HG03196 (cell line): Measurements from ENCODE around the gene TPCN1.

Source experiments
- ATAC-seq: cut with Tn5 transposase; IDR thresholded peaks from one replicate; pipeline ENCODE4 v1.9.1; 2021; ENCODE audit not compliant: unreplicated experiment

The TPCN1 gene

GRCh38 chr12:113222730-113223531 lies 1.7 kb downstream of the TPCN1 start:
- no peak for ATAC-seq

GRCh38 chr12:113224955-113225354 lies 3.7 kb downstream of the TPCN1 start:
- no peak for ATAC-seq

DNA sequence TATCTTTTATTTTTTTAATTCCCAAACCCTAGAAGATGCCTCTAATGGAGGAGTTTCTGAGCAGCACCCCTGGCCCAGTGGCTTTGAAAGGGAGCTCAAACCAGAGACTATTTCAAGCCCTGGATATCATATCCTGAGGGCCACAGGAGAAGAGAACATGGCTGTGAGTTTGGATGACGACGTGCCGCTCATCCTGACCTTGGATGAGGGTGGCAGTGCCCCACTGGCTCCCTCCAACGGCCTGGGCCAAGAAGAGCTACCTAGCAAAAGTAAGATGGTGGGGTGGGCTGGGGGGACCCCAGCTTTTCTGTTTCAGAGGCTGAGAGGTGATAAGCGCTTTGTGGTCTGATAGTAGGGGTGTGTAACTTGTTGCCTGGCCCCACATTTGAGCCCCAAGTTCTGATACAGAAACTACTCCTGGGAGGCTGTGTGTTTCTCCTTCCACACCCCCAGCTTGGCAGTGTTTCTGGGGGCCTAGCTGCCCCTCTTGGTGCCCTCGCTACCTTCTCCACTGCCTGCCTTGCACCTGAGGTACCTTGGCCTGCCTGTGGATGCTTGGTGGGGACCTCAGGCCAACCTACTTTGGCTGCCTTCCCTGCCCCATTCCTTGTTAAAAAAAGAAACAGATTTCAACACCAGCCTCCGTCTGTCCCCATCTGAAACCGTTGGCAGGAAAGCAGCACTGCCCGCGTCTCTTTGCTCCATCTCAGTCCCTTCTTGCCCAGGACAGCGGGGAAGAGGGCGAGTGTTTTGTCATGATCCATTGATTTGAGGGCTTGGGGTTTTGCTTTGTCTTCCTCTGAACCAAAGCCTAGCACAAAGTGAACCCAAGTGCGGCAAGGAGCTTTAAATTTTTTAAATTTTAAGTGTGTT lies 5.7 kb downstream of the TPCN1 start:
- no peak for ATAC-seq

DNA sequence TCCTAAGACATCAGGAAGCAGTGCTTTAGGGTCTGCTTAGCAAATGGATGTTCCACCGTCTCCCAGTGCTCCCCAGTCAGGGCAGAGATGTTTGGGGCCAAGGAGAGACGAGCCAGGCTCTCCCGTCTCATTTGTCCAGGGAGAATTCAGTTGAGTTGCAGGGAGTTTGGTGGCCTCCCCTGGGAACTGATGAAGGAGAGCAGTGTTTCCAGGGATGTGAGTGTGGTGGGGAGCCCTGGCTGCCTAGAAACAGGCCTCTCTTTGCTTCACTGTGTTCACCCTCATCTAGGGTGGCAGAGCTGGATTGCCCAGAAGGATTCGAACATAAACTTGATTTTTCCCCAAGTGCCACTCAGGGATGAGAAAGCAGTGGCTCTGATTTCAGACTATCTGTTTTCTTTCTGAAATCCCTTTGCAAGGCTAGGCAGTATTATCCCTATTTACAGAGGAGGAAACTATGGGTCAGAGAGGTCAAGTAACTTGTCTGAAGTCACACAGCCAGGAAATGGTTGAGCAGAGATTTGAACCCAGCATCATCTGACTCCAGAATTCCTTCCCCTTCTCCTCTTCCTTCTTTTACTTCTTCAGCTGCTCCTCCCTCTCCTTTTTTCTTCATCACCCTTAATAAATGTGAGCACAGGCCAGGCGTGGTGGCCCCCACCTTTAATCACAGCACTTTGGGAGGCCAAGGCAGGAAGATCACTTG lies 6.6 kb downstream of the TPCN1 start:
- ATAC-seq, result no peak

DNA sequence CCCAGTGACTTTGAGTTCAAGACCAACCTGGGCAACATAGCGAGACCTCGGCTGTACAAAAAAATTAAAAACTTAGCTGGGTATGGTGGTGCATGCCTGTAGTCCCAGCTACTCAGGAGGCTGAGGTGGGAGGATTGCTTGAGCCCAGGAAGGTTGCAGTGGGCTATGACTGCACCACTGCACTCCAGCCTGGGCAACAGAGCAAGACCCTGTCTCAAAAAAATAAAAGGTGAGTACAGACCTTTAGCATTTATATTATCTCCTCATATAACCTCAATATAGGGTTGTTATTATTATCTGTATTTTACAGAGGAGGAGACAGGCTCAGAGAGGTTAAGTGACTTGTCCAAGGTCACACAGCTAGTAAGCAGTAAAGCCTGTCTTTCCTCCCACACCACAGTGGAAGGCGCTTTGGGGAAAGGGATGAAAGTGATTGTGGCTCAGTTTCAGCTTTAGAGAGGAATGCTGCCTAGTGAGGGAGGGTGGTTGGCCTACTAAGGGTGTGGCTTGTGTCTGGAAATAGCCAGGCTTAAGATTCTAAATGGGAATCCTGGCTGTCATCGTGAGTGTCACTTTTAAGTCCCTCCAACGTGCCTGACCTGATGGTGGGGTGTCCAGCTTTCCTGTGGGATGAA lies 7.2 kb downstream of the TPCN1 start:
- no peak for ATAC-seq

DNA sequence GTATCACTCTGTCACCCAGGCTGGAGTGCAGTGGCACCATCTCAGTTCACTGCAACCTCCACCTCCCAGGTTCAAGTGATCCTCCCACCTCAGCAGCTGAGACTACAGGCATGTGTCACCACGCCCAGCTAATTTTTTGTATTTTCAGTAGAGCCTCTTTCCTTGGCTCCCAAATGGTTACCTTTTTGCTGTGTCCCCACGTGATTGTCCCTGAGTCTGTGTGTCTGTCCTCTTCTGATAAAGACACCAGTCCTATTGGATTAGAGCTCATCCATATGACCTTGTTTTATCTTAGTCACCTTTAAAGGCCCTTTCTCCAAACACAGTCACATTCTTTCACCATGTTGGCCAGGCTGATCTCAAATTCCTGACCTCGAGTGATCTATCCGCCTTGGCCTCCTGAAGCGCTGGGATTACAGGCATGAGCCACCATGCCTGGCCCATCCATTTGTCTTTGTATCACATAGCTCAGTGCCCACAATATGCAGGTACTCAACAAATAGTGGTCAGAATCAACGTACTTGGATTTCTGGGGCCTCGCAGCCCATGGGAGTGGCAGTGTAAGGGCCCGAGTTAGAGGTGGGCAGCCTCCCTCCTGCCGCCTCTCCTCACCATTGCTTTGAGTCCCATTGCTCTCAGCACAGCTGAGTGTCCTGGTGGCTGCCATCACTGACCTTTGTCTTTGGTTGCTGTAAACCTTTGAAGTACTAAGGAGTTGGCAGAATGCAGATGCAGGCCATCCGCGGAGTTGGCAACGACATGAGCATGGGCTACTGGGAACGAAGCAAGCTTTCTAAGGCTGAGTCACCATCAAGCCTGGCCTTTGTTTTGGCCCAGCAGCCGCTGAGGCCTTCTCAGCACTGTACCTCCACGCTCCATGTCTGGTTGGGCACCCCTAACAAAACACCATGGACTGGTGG lies 9.3 kb downstream of the TPCN1 start:
- no peak for ATAC-seq

- no peak for ATAC-seq
Measured at GRCh38 chr12:113231235-113232088, 10.2 kb downstream of the TPCN1 start.

- no peak for ATAC-seq
Measured at GRCh38 chr12:113232089-113232839, 11.0 kb downstream of the TPCN1 start.

GRCh38 chr12:113232840-113233585 lies 11.7 kb downstream of the TPCN1 start:
- peak; percentile 59 for ATAC-seq

DNA sequence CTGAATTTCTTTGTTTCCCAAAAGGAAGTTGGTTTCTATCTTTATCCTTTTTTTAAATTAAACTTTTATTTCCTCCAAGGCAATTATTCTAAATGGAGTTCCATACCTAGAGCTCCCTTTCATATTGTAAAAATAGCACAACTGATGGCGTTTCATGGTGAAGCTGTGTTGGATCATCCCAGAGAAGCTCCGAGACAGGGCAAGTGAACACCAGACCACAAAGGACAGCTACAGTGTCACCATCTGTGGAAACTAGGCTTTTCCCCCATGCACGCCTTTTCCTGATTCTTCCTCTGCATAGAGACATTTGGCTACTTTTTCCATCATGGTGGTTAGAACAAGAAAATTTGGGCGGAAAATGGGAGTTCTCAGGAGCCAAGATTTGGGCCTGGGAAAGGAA lies 12.7 kb downstream of the TPCN1 start:
- no peak for ATAC-seq

- no peak for ATAC-seq
Measured at GRCh38 chr12:113234483-113234882, 13.2 kb downstream of the TPCN1 start.

DNA sequence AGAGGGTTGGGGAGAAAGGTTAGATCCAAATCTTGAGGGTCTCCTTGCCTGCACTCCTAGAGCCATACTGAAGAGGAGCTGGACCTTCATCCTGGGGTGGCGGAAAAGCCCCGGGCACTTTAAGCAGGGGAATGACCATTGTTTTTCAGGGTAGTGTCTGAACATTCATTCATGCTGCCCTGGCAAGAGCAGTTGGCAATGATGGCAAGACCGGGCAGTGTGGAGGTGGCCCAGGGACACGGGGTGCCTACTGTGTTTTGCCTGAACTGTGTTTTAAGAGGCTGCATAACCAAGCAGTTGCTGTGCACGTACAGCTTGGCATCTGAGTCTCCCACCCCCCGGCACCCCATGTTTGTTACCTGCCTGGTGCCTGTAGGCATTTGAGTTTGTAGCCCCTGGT lies 14.7 kb downstream of the TPCN1 start:
- ATAC-seq, result no peak

DNA sequence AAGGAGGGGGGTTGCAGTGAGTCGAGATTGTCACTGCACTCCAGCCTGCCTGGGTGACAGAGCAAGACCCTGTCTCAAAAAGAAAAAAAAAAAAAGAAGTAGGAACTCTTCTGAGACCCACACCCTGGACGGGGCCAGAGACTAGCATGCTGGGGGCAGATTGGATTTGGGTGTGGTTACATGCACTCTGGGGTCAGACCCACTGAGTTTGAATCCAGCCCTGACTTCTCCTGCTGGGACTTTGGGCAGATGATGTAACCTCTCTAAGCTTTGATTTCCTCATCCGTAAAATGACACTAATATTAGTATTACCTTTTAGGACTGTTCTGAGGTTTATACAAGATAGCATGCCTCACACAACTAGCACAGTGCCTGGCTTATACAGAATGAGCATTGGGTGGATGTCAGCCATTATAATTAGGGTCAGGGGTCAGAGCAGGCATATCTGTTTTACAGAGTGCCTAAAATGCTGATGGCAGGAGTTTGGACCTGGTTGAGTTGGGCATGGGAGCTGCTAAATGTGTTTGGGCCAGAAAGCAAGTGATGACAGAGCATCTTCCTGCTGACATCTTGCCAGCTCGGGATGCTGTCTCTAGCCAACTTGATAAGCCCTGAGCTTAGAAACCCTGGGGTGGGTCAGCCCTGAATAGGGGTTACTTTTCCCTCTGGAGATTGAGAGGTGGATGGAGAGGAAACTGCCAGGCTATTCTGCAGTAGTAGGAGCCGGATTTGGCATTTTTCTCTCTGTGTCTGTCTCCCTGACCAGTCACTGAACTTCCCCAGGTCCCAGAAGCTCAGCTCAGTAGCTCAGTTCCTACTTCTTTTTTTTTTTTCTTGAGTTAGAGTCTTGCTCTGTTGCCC lies 15.5 kb downstream of the TPCN1 start:
- no peak for ATAC-seq

- ATAC-seq, result no peak
Measured at GRCh38 chr12:113237748-113238147, 16.5 kb downstream of the TPCN1 start.

- no peak for ATAC-seq
Measured at GRCh38 chr12:113238309-113238708, 17.0 kb downstream of the TPCN1 start.

DNA sequence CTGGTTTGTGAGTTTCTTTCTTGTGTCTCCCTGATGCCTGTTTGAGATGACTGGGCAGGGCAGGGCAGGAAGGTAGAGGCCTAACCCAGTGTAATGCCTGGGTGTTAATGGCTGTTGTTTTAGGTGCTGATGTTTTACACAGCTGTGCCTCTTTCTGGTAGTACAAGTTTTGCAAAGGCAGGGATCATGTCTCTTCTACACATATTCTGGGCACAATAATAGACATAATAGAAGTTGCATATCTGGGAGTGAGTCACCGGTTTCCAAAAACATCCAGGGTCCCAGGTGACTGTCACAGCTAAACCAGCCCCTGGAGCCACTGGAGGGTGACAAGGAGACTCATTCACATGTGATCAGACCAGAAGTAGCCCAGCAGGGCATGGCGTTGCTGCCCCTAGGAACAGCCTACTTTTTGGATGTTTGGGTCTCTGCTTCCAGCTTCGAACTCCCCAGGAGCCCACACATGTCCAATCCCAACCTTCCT lies 18.1 kb downstream of the TPCN1 start:
- ATAC-seq, result no peak
